Sigmoid colon (tissue), 4 donors: ENCODE results near the gene PTPN7.

Source experiments
- EP300 ChIP-seq, 4 donors: sonication (generic); formaldehyde crosslinking; IDR thresholded peaks; one replicate each; pipeline ENCODE4 v1.6.1; 2017; ENCODE audit warnings: antibody characterized with exemption in 4 of 4
- POLR2A ChIP-seq, 2 donors: fragments of 450-650 bp; IDR thresholded peaks; one replicate each; pipeline ENCODE4 v1.6.1; 2016; ENCODE audit warnings: antibody characterized with exemption in 2 of 2, mild to moderate bottlenecking in 2 of 2, moderate library complexity in 2 of 2
- TF ChIP-seq, protein P1 (sequence below), 4 experiments: fragments of 450-650 bp in 3 of 4; fragments of 200-600 bp in 1 of 4; IDR thresholded peaks; one replicate each; pipeline ENCODE4 v1.5.1; 2016 to 2019; ENCODE audit warnings: antibody characterized with exemption in 4 of 4, mild to moderate bottlenecking in 3 of 4, moderate library complexity in 2 of 4

DNA sequence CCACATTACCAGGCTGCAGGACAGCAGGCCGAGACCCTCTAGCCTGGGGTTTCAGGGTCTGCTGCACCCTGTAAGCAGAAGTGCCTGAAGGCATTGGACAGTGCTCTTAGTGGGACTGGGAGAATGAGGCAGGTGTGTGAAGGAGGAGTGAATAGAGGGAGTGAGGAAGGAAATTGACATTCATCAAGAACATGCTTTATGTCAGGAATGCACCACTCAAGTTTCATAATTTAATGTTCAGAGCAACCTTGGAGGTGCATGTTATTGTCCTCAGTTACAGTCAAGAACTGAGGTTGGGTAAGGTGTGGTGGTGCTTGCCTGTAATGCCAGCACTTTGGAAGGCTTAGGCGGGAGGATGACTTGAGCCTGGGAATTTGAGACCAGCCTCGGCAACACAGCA is 49.4 kb downstream of the PTPN7 start:
- no peak for TF ChIP-seq POLR2A (IDR thresholded peaks at IDR 0.05)
- TF ChIP-seq EP300 (IDR thresholded peaks at IDR 0.05) = no peak
- TF ChIP-seq, protein P1, sequence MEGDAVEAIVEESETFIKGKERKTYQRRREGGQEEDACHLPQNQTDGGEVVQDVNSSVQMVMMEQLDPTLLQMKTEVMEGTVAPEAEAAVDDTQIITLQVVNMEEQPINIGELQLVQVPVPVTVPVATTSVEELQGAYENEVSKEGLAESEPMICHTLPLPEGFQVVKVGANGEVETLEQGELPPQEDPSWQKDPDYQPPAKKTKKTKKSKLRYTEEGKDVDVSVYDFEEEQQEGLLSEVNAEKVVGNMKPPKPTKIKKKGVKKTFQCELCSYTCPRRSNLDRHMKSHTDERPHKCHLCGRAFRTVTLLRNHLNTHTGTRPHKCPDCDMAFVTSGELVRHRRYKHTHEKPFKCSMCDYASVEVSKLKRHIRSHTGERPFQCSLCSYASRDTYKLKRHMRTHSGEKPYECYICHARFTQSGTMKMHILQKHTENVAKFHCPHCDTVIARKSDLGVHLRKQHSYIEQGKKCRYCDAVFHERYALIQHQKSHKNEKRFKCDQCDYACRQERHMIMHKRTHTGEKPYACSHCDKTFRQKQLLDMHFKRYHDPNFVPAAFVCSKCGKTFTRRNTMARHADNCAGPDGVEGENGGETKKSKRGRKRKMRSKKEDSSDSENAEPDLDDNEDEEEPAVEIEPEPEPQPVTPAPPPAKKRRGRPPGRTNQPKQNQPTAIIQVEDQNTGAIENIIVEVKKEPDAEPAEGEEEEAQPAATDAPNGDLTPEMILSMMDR (IDR thresholded peaks at IDR 0.05) = no peak
